GM19438 (cell line): Measurements from ENCODE around the gene TRAF3IP1.
"Not testable (repeated sequence)": the region's sequence is repeated elsewhere in the genome, so short reads cannot be mapped to it uniquely, and the experiment has no call there.

Source experiments
- ATAC-seq: cut with Tn5 transposase; IDR thresholded peaks from one replicate; pipeline ENCODE4 v1.9.1; 2021; ENCODE audit warnings: low read depth; ENCODE audit not compliant: unreplicated experiment

Gene TRAF3IP1

GRCh38 chr2:238372277-238372676 lies 52.0 kb downstream of the TRAF3IP1 start:
- not testable (repeated sequence) for ATAC-seq

GRCh38 chr2:238376884-238377391 lies 56.6 kb downstream of the TRAF3IP1 start:
- ATAC-seq = no peak

GRCh38 chr2:238378230-238379095 lies 58.1 kb downstream of the TRAF3IP1 start:
- no peak for ATAC-seq

- ATAC-seq = no peak
These were observed 58.9 kb downstream of the TRAF3IP1 start for GRCh38 chr2:238379096-238379810.

GRCh38 chr2:238380336-238380735 lies 60.0 kb downstream of the TRAF3IP1 start:
- ATAC-seq = no peak

GRCh38 chr2:238380785-238381184 lies 60.5 kb downstream of the TRAF3IP1 start:
- no peak for ATAC-seq

- no peak for ATAC-seq
These were observed 61.2 kb downstream of the TRAF3IP1 start for GRCh38 chr2:238381341-238382115.

- no peak for ATAC-seq
These were observed 62.1 kb downstream of the TRAF3IP1 start for GRCh38 chr2:238382381-238382781.

GRCh38 chr2:238383135-238383534 lies 62.8 kb downstream of the TRAF3IP1 start:
- no peak for ATAC-seq

GRCh38 chr2:238383743-238384380 lies 63.5 kb downstream of the TRAF3IP1 start:
- ATAC-seq = no peak

- no peak for ATAC-seq
These were observed 67.0 kb downstream of the TRAF3IP1 start for GRCh38 chr2:238387332-238387731.

GRCh38 chr2:238388794-238389193 lies 68.5 kb downstream of the TRAF3IP1 start:
- ATAC-seq = no peak

GRCh38 chr2:238389988-238390589 lies 69.8 kb downstream of the TRAF3IP1 start:
- ATAC-seq = no peak

- ATAC-seq = no peak
These were observed 70.8 kb downstream of the TRAF3IP1 start for GRCh38 chr2:238391042-238391689.

- ATAC-seq = no peak
These were observed 76.3 kb downstream of the TRAF3IP1 start for GRCh38 chr2:238396663-238397062.

GRCh38 chr2:238397356-238397755 lies 77.0 kb downstream of the TRAF3IP1 start:
- no peak for ATAC-seq

- ATAC-seq = no peak
These were observed 78.3 kb downstream of the TRAF3IP1 start for GRCh38 chr2:238398577-238398976.

GRCh38 chr2:238399094-238399493 lies 78.8 kb downstream of the TRAF3IP1 start:
- ATAC-seq = no peak

- ATAC-seq = no peak
These were observed 81.2 kb downstream of the TRAF3IP1 start for GRCh38 chr2:238401551-238401950.
